Tibial artery (tissue), 4 donors: ENCODE measurements around the gene CARD6.
"Not testable (repeated sequence)": the region's sequence is repeated elsewhere in the genome, so short reads cannot be mapped to it uniquely, and the experiment has no call there.

Experiments
- DNase-seq, 2 donors: peaks; one replicate each; pipeline ENCODE4 v3.0.0-alpha.2; 2019
- H3K27ac ChIP-seq, 2 donors: fragments of 200-600 bp; sonication (generic) in 1 of 2; 1 replicate in 1 of 2; 2 replicates in 1 of 2; pipeline ENCODE4 v1.5.1; 2018 to 2019; ENCODE audit warnings: mild to moderate bottlenecking in 1 of 2
- H3K27me3 ChIP-seq, 2 donors: fragments of 200-600 bp; sonication (generic) in 1 of 2; one replicate each; pipeline versions ENCODE4 v1.5.1 to v1.6.0; 2016 to 2019
- H3K36me3 ChIP-seq, 3 donors: fragments of 200-600 bp; sonication (generic) in 2 of 3; one replicate each; pipeline ENCODE4 v1.5.1; 2016 to 2019; ENCODE audit warnings: mild to moderate bottlenecking in 2 of 3
- H3K4me1 ChIP-seq, 4 donors: fragments of 200-600 bp; sonication (generic) in 2 of 4; 1 replicate in 3 of 4; 2 replicates in 1 of 4; pipeline ENCODE4 v1.5.1; 2016 to 2019
- H3K4me3 ChIP-seq, 2 donors: fragments of 200-600 bp; sonication (generic) in 1 of 2; 1 replicate in 1 of 2; 2 replicates in 1 of 2; pipeline ENCODE4 v1.5.1; 2018 to 2019; ENCODE audit warnings: mild to moderate bottlenecking in 2 of 2
- H3K9me3 ChIP-seq, 3 donors: fragments of 200-600 bp; sonication (generic) in 1 of 3; one replicate each; pipeline ENCODE4 v1.5.1; 2016 to 2019
- intact Hi-C: fragments of 100-400 bp; cut with DNase I; formaldehyde crosslinking; loops from one replicate; pipeline ENCODE4 v1.15.0; 2023; ENCODE audit warnings: low total_unique reads
- TF ChIP-seq, protein P1 (sequence below), 2 experiments: fragments of 200-600 bp in 1 of 2; fragments of 450-650 bp in 1 of 2; IDR thresholded peaks; one replicate each; pipeline ENCODE4 v1.5.1; 2017 to 2019; ENCODE audit warnings: antibody characterized with exemption in 2 of 2, mild to moderate bottlenecking in 1 of 2, moderate library complexity in 1 of 2

Gene CARD6

DNA sequence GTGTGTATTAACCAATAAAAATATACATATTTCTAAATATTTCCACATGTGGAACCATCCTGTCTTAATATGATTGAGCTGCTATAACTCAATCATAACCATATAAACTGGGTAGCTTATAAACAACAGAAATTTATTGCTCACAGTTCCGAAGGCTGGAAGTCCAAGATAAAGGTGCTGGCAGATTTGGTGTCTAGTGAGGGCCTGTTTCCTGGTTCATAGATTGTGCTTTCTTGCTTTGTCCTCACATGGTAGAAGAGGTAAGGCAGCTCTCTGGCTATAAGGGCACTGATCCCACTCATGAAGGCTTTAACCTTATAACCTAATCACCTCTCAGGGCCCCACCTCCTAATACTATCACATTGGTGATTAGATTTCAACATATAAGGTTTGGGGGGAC, 29.0 kb upstream of the CARD6 start:
- no peaks in the 10 kb centered on the region for H3K27me3 ChIP-seq
- no peaks in the 10 kb centered on the region for H3K36me3 ChIP-seq
- no peak overlapping the region for H3K27ac ChIP-seq
- H3K4me3 ChIP-seq: no peak overlapping the region
- no peaks in the 10 kb centered on the region for H3K9me3 ChIP-seq
- no peaks in the 10 kb centered on the region for H3K4me1 ChIP-seq
- intact Hi-C loops: no loop called here
- TF ChIP-seq, protein P1, sequence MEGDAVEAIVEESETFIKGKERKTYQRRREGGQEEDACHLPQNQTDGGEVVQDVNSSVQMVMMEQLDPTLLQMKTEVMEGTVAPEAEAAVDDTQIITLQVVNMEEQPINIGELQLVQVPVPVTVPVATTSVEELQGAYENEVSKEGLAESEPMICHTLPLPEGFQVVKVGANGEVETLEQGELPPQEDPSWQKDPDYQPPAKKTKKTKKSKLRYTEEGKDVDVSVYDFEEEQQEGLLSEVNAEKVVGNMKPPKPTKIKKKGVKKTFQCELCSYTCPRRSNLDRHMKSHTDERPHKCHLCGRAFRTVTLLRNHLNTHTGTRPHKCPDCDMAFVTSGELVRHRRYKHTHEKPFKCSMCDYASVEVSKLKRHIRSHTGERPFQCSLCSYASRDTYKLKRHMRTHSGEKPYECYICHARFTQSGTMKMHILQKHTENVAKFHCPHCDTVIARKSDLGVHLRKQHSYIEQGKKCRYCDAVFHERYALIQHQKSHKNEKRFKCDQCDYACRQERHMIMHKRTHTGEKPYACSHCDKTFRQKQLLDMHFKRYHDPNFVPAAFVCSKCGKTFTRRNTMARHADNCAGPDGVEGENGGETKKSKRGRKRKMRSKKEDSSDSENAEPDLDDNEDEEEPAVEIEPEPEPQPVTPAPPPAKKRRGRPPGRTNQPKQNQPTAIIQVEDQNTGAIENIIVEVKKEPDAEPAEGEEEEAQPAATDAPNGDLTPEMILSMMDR (IDR thresholded peaks at IDR 0.05): no peak
- DNase-seq: no peak

DNA sequence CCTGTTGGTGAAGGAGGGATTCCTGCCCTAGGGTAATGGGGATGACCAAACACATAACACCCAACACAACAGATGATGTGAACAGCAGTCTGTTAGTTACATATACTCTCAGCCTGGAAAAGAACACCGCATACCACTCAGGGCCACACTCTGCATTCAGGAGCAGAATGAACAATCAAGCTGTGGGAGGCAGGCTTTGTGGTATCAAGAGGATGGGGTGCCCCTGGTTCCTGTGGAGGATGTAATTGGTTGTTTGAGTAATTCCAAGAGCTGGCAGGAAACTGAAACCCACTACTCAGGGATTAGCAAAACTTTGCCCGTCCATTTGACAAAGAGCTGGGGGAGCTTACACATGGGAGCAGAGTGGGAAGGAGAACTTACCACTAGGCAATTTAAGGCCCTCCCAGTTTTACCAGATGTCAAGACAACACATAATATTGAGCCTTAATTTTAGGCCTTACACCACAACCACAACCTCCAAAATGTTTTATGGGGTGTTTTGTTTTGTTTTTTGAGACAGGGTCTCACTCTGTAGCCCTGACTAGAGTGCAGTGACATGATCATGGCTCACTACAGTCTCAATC, 27.4 kb upstream of the CARD6 start:
- TF ChIP-seq, protein P1 (IDR thresholded peaks at IDR 0.05): no peak
- no peak overlapping the region for H3K4me3 ChIP-seq
- H3K27ac ChIP-seq: no peak overlapping the region
- H3K4me1 ChIP-seq: no peaks in the 10 kb centered on the region
- intact Hi-C loops: no loop called here
- no peaks in the 10 kb centered on the region for H3K9me3 ChIP-seq
- DNase-seq: no peak
- H3K36me3 ChIP-seq: no peaks in the 10 kb centered on the region
- H3K27me3 ChIP-seq: no peaks in the 10 kb centered on the region

- Histone ChIP-seq H3K4me1 (no peaks in the 10 kb centered on the region), H3K27me3 (no peaks in the 10 kb centered on the region), H3K27ac (no peak overlapping the region), H3K4me3 (no peak overlapping the region), H3K9me3 (no peaks in the 10 kb centered on the region), H3K36me3 (peaks cover 21 to 27% (median 25%) of the 10 kb centered on the region in 3 donors)
- intact Hi-C loops: no loop called here
- TF ChIP-seq, protein P1 (IDR thresholded peaks at IDR 0.05): no peak
- DNase-seq: no peak
These were observed 17.7 kb upstream of the CARD6 start for GRCh38 chr5:40823459-40823858.

DNA sequence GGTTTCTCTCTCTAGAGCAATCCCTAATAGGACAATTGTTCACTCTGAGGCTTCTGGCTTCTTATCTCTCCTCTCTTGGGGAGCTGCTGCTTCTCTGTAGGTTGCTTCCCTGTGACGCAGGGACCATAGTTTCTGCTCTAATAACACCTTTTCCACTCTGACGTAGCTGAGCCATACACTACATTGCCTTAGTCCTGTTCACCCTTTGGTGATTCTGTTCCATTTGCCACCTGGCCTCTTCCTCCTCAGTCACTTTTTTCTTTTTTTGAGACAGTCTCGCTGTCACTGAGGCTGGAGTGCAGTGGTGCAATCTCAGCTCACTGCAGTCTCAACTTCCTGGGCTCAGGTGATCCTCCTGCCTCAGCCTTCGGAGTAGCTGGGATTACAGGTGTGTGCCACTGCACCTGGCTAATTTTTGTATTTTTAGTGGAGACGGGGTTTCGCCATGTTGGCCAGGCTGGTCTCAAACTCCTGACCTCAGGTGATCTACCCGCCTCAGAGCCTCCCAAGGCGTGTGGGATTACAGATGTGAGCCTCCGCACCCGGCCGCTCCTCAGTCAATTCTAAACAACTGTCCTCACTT, 15.6 kb upstream of the CARD6 start:
- H3K27me3 ChIP-seq, H3K9me3 ChIP-seq, H3K27ac ChIP-seq, DNase-seq, H3K4me3 ChIP-seq, intact Hi-C loops, H3K4me1 ChIP-seq: not testable (repeated sequence)
- peaks cover 41 to 48% (median 44%) of the 10 kb centered on the region in 3 donors for H3K36me3 ChIP-seq

DNA sequence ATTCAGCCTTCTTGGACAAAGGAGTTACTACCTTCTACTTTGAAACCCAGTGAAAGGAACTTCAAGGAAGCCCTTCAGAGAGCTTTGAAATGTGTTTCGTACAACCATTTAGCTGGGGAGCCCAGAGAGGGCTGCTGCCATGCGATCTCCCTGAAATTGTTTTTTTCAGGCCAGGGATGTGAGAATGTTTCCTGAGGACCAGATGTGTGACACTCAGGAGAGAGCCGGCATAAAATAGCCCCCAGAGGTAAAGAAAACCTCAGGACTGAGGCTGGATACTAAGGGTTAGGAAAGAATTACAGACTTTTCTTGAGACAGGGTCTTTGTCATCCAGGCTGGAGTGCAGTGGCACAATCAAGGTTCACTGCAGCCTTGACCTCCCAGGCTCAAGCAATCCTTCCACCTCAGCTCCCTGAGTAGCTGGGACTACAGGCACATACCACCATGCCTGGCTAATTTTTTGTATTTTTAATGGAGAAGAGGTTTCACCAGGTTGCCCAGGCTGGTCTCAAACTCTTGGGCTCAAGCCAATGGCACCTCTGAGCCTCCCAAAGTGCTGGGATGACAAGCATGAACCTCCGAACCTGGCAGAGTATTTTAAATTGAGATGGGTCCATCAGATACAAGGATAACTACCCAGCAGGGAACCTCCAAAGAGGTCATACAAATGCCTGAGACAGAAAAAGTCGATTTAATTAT, 14.5 kb upstream of the CARD6 start:
- no peak overlapping the region for H3K4me3 ChIP-seq
- H3K36me3 ChIP-seq: peaks cover 52 to 59% (median 54%) of the 10 kb centered on the region in 3 donors
- TF ChIP-seq, protein P1 (IDR thresholded peaks at IDR 0.05): no peak

More for the DNA sequence above, 14.5 kb upstream of the CARD6 start:
- Histone ChIP-seq H3K9me3 (no peaks in the 10 kb centered on the region), H3K4me1 (no peaks in the 10 kb centered on the region), H3K27me3 (no peaks in the 10 kb centered on the region), H3K27ac (no peak overlapping the region)
- no peak for DNase-seq
- intact Hi-C loops: no loop called here
